Thymus (tissue), 11 donors: ENCODE data around the gene NFE2L3. TPM values are rescaled to one million over a fixed set of nuclear protein-coding genes. Genes with fewer than 3 reads are reported as not detected.

Experiments
- DNase-seq, 9 donors: peaks; one replicate each; pipeline ENCODE4 v3.0.0-alpha.2; 2013; ENCODE audit warnings: low spot score in 9 of 9, low read depth in 6 of 9, missing footprints in 1 of 9
- H3K27ac ChIP-seq, 2 donors: one replicate each; pipeline ENCODE4 v1.5.1; 2013; ENCODE audit warnings: control low read depth in 1 of 2, low read depth in 1 of 2, low read length in 1 of 2, mild to moderate bottlenecking in 1 of 2, moderate library complexity in 1 of 2
- H3K27me3 ChIP-seq, 2 donors: one replicate each; pipeline ENCODE4 v1.5.1; 2013; ENCODE audit warnings: low read length in 1 of 2; ENCODE audit not compliant: control insufficient read depth in 2 of 2, insufficient read depth in 1 of 2
- H3K36me3 ChIP-seq, 2 donors: one replicate each; pipeline ENCODE4 v1.5.1; 2013; ENCODE audit warnings: low read length in 1 of 2, mild to moderate bottlenecking in 1 of 2, moderate library complexity in 1 of 2; ENCODE audit not compliant: control insufficient read depth in 2 of 2, insufficient read depth in 2 of 2
- H3K4me1 ChIP-seq, 2 donors: one replicate each; pipeline ENCODE4 v1.5.1; 2013; ENCODE audit warnings: low read length in 2 of 2; ENCODE audit not compliant: control insufficient read depth in 2 of 2, insufficient read depth in 2 of 2
- H3K4me3 ChIP-seq, 2 donors: one replicate each; pipeline ENCODE4 v1.5.1; 2013; ENCODE audit warnings: low read length in 2 of 2, control low read depth in 1 of 2, mild to moderate bottlenecking in 1 of 2
- H3K9me3 ChIP-seq, 2 donors: one replicate each; pipeline ENCODE4 v1.5.1; 2013; ENCODE audit warnings: low read length in 1 of 2, mild to moderate bottlenecking in 1 of 2; ENCODE audit not compliant: control insufficient read depth in 2 of 2, insufficient read depth in 1 of 2
- WGBS: extraction: QIAGEN DNeasy Blood & Tissue Kit; methylation state at CpG from one replicate; pipeline ENCODE4 v1.1.7; 2013; 5-methylcytosine and 5-hydroxymethylcytosine counted together
- polyA plus RNA-seq: library from polyadenylated mRNA; stranded (reverse); fragments of 200-250 nt; gene quantifications from one replicate; pipeline ENCODE4 v1.2.3, GENCODE V29; 2013
- total RNA-seq: library from RNA; stranded (reverse); fragments of 120-200 nt; gene quantifications from one replicate; pipeline ENCODE4 v1.2.4, GENCODE V29; 2013
- donor health status: healthy.

The NFE2L3 gene
- total and polyA plus RNA-seq, 2 donors = 12.0 to 39.3 TPM

- WGBS = 5% methylated on average over 86 of the region's 86 CpGs
- Histone ChIP-seq H3K4me3 (peak within 1 kb of the TSS; percentile 99 to 100), H3K4me1 (peaks cover 11 to 16% of the 10 kb centered on the region in 2 donors), H3K27me3 (no peaks in the 10 kb centered on the region), H3K36me3 (peaks cover 13 to 49% of the 10 kb centered on the region in 2 donors), H3K27ac (peak within 1 kb of the TSS; percentile 100), H3K9me3 (no peaks in the 10 kb centered on the region)
- peak in 7 of 9 donors; percentile 79 to 95 (median 87) for DNase-seq
These were observed 49.4 kb downstream of the NFE2L3 start, which contains the start of gene CBX3 for GRCh38 chr7:26201247-26202018. Gene CBX3 (plus strand): TSS chr7:26201745. CDS start chr7:26202999, 1,254 bp downstream.

GRCh38 chr7:26202019-26202990 lies 50.3 kb downstream of the NFE2L3 start:
- peaks cover 13 to 49% of the 10 kb centered on the region in 2 donors for H3K36me3 ChIP-seq
- DNase-seq = peak in 5 of 9 donors; percentile 57 to 83 (median 71)
- peaks cover 8 to 13% of the 10 kb centered on the region in 2 donors for H3K4me1 ChIP-seq
- peak overlapping the region; percentile 97 to 99 for H3K27ac ChIP-seq
- H3K9me3 ChIP-seq = no peaks in the 10 kb centered on the region
- H3K27me3 ChIP-seq = no peaks in the 10 kb centered on the region
- WGBS = under 1% methylated on average over 68 of the region's 68 CpGs
- H3K4me3 ChIP-seq = peak overlapping the region; percentile 99 to 100

- peak overlapping the region in 1 of 2 donors; percentile 89 for H3K27ac ChIP-seq
- peaks cover 8 to 13% of the 10 kb centered on the region in 2 donors for H3K4me1 ChIP-seq
- H3K4me3 ChIP-seq = peak overlapping the region; percentile 99 to 100
- no peak for DNase-seq
- WGBS = 2% methylated on average over 2 of the region's 2 CpGs
- no peaks in the 10 kb centered on the region for H3K9me3 ChIP-seq
- no peaks in the 10 kb centered on the region for H3K27me3 ChIP-seq
- peaks cover 19 to 51% of the 10 kb centered on the region in 2 donors for H3K36me3 ChIP-seq
These were observed 51.0 kb downstream of the NFE2L3 start for GRCh38 chr7:26203016-26203415.

GRCh38 chr7:26208040-26208439 lies 56.0 kb downstream of the NFE2L3 start:
- DNase-seq = no peak
- H3K4me3 ChIP-seq = no peak overlapping the region
- no peaks in the 10 kb centered on the region for H3K9me3 ChIP-seq
- H3K4me1 ChIP-seq = peaks cover 8 to 13% of the 10 kb centered on the region in 2 donors
- WGBS = 91% methylated on average over 5 of the region's 5 CpGs
- no peaks in the 10 kb centered on the region for H3K27me3 ChIP-seq
- no peak overlapping the region for H3K27ac ChIP-seq
- H3K36me3 ChIP-seq = peaks cover 36 to 86% of the 10 kb centered on the region in 2 donors

GRCh38 chr7:26212921-26213718 lies 61.1 kb downstream of the NFE2L3 start:
- DNase-seq = no peak
- Histone ChIP-seq H3K4me3 (no peak overlapping the region), H3K36me3 (peaks cover 19 to 52% of the 10 kb centered on the region in 2 donors), H3K27ac (no peak overlapping the region), H3K9me3 (no peaks in the 10 kb centered on the region), H3K27me3 (no peaks in the 10 kb centered on the region), H3K4me1 (no peaks in the 10 kb centered on the region)
- 97% methylated on average over 2 of the region's 2 CpGs for WGBS

- no peak for DNase-seq
- WGBS = 91% methylated on average over 5 of the region's 5 CpGs
- Histone ChIP-seq H3K27ac (no peak overlapping the region), H3K9me3 (no peaks in the 10 kb centered on the region), H3K4me3 (no peak overlapping the region), H3K27me3 (no peaks in the 10 kb centered on the region), H3K36me3 (peaks cover 19 to 46% of the 10 kb centered on the region in 2 donors), H3K4me1 (no peaks in the 10 kb centered on the region)
These were observed 62.0 kb downstream of the NFE2L3 start for GRCh38 chr7:26213807-26214515.

- Histone ChIP-seq H3K27ac (no peak overlapping the region), H3K27me3 (no peaks in the 10 kb centered on the region), H3K9me3 (no peaks in the 10 kb centered on the region), H3K4me1 (no peaks in the 10 kb centered on the region), H3K4me3 (no peak overlapping the region), H3K36me3 (peaks cover 4 to 25% of the 10 kb centered on the region in 2 donors)
- DNase-seq = no peak
- 92% methylated on average over 2 of the region's 2 CpGs for WGBS
These were observed 64.1 kb downstream of the NFE2L3 start for GRCh38 chr7:26216049-26216448.

GRCh38 chr7:26224359-26224758 lies 72.4 kb downstream of the NFE2L3 start:
- H3K27ac ChIP-seq = no peak overlapping the region
- H3K36me3 ChIP-seq = no peaks in the 10 kb centered on the region
- WGBS = 94% methylated on average over 5 of the region's 5 CpGs
- DNase-seq = no peak
- H3K27me3 ChIP-seq = no peaks in the 10 kb centered on the region
- H3K4me3 ChIP-seq = no peak overlapping the region
- no peaks in the 10 kb centered on the region for H3K4me1 ChIP-seq
- no peaks in the 10 kb centered on the region for H3K9me3 ChIP-seq
